Measurements from ENCODE around the gene SLC23A2.
A peak's percentile ranks its signal among the peaks of the same experiment; 100 is the strongest.

The SLC23A2 gene

GRCh38 chr20:4966826-4967751 is 34.2 kb downstream of the SLC23A2 start:
- DNase-seq (ENCODE audit: low spot score), result no peak

- no peak for DNase-seq (ENCODE audit: low spot score)
These were observed 39.0 kb downstream of the SLC23A2 start for GRCh38 chr20:4962241-4962855.

- DNase-seq (ENCODE audit: low spot score), result no peak
These were observed 39.6 kb downstream of the SLC23A2 start for GRCh38 chr20:4961746-4962145.

- DNase-seq (ENCODE audit: low spot score), result no peak
These were observed 41.7 kb downstream of the SLC23A2 start for GRCh38 chr20:4959592-4959991.

GRCh38 chr20:4957939-4958362 is 43.4 kb downstream of the SLC23A2 start:
- DNase-seq (ENCODE audit: low spot score), result no peak

GRCh38 chr20:4957187-4957586 is 44.1 kb downstream of the SLC23A2 start:
- no peak for DNase-seq (ENCODE audit: low spot score)

GRCh38 chr20:4956200-4956810 is 45.0 kb downstream of the SLC23A2 start:
- DNase-seq (ENCODE audit: low spot score), result peak; percentile 49

GRCh38 chr20:4953881-4954280 is 47.4 kb downstream of the SLC23A2 start:
- no peak for DNase-seq (ENCODE audit: low spot score)

- no peak for DNase-seq (ENCODE audit: low spot score)
These were observed 49.1 kb downstream of the SLC23A2 start for GRCh38 chr20:4952229-4952628.

- no peak for DNase-seq (ENCODE audit: low spot score)
These were observed 50.0 kb downstream of the SLC23A2 start for GRCh38 chr20:4951299-4951698.

GRCh38 chr20:4950841-4951240 is 50.5 kb downstream of the SLC23A2 start:
- no peak for DNase-seq (ENCODE audit: low spot score)

GRCh38 chr20:4950437-4950836 is 50.9 kb downstream of the SLC23A2 start:
- no peak for DNase-seq (ENCODE audit: low spot score)

- no peak for DNase-seq (ENCODE audit: low spot score)
These were observed 51.5 kb downstream of the SLC23A2 start for GRCh38 chr20:4949833-4950178.

GRCh38 chr20:4947817-4948559 is 53.3 kb downstream of the SLC23A2 start:
- no peak for DNase-seq (ENCODE audit: low spot score)

- DNase-seq (ENCODE audit: low spot score), result no peak
These were observed 54.3 kb downstream of the SLC23A2 start for GRCh38 chr20:4946986-4947385.

GRCh38 chr20:4946585-4946984 is 54.7 kb downstream of the SLC23A2 start:
- DNase-seq (ENCODE audit: low spot score), result no peak

- no peak for DNase-seq (ENCODE audit: low spot score)
These were observed 56.6 kb downstream of the SLC23A2 start for GRCh38 chr20:4944518-4945313.

- DNase-seq (ENCODE audit: low spot score), result no peak
These were observed 59.0 kb downstream of the SLC23A2 start for GRCh38 chr20:4942331-4942730.

GRCh38 chr20:4937407-4938319 is 63.6 kb downstream of the SLC23A2 start:
- no peak for DNase-seq (ENCODE audit: low spot score)

GRCh38 chr20:4936851-4937406 is 64.4 kb downstream of the SLC23A2 start:
- DNase-seq (ENCODE audit: low spot score), result no peak
